GM18526 (cell line): ENCODE results near the gene NTM.

Source experiments
- POLR2A ChIP-seq: IDR thresholded peaks from 3 replicates; pipeline ENCODE4 v1.6.1; 2011; ENCODE audit not compliant: insufficient read length; ENCODE audit errors: extremely low read depth

The NTM gene

DNA sequence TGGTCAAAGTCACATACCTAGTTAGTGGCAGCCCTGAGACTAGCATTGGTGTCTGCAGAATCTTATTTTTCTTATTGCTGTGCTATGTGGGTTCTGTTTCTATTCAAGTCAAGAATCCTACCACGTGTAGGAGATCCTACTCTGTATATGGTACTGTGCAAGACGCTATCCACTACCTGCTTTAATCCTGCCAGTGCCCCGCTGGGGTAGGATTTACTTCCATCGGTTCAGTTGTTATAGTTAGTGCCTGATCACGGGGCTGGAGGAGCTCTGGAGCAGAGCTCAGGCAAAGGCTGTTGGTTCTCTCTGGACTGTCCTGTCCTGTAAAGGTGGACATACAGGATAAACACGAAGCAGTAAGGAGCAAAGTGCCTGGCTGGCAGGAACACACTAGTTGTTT, 167.9 kb downstream of the NTM start:
- TF ChIP-seq POLR2A = no peak

DNA sequence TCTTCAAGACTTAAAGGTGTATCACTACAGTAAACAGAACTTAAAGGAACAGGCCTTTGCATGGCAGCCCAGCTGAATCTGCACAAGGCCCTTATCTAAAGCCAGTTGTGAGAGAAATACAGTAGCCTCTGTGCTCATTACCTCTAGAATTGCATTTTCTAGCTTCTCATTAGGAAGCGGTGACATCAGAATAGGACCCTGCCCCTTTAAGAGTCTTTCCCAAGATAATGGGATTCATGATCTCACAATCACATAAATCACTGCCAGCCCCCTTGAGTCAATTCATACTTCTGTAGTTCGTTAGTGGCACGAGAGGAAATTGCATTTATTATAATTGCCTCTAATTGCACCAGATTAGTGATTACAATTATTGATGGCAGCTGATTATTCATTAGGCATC, 170.3 kb downstream of the NTM start:
- TF ChIP-seq POLR2A = no peak

DNA sequence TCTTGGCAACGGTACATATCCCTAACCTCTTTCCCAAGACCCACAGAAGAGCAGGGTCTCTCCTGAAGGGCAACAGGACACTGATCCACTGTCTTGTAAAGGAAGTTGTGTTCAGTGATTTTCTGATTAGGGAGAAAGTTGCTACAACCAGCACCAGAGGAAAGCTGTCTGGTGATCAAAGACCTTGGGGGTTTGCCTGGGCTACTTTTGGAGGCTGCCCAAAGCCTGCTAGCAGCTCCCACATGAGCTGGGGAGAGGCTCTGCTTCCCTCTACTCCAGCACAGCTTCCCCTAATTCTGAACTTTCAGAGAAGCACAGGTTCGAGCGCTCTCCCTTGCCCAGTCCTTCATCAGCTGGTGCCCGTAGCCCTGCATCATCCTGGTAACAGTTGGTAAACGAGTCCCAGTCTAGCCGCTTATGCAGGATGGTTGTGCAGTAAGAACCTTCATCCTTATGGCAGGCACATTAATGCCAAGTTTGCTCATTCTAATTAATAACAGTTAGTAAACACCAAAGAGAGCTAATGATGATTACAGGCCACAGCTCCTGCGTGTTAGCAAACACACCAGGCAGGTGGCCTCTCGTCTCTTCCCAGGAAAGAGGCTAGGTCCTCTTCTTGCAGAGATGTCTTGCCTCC, 173.1 kb downstream of the NTM start:
- TF ChIP-seq POLR2A = no peak

DNA sequence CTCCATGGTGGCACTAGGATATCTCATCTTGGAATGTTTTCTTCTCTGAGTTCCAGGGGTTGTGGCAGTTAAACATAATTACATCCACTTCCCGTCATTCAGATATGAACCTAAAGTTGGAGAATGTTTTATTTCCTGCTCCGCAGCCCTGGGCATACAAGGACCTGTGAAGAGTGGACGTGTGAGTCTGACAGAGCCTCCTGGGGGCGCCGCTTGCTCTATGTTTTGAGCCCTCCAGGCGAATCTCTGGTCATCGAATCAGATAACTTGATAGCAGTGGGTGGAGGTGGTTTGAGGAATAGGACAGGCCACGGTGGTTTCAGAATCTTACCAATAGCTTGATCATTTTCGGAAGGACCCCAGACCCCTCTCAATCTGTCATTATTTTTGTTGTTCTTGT, 174.2 kb downstream of the NTM start:
- no peak for TF ChIP-seq POLR2A

DNA sequence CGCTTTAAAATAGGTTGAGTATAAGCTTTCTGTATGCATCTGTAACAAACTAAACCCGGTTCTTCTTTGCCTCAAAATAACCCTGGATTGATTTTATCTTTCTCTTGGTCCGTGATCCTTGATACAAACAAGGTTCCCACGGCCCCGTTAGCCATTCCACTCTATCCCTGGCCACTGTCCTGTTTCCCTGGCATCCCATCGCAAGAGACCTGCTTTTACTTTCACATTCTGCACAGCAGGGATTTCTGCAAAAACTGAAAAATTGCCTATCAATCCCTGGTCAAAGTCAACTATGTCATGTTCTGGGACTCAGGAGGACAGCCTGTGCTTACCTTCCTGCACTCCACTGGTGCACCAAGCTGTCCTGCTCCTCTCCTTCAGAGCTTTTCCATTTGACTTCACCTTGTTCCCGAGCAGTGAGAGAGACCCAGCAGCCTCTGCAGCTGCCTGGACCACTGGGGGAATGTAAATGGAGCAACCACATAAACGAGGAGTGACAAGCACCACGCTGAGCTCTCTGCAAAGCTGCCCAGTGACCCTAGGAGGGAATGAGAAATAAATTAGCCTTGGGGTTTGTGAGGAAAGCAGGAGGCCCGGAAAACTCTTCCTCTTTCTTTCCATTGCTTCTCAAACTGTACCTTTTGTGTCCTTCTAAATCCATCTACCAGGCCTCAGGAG, 175.9 kb downstream of the NTM start:
- TF ChIP-seq POLR2A = no peak

DNA sequence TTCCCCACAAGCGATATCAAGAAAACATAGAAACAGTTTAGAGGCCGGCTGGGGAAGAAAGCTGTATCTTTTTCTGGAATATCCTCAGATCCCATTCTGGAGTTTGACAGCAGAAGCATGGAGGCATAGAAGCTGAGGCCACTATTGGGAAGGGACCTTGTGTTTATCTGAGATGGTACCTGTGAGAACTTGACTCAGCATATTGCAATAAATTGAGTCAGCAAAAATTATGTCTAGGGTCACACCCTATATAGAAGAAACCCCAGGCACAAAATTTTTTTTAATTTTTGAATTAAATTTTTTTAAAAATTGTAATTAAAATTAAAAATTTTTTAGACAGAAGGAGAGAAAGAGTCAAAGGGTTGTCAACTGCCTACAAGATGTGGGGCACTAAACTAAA, 178.7 kb downstream of the NTM start:
- TF ChIP-seq POLR2A = no peak

DNA sequence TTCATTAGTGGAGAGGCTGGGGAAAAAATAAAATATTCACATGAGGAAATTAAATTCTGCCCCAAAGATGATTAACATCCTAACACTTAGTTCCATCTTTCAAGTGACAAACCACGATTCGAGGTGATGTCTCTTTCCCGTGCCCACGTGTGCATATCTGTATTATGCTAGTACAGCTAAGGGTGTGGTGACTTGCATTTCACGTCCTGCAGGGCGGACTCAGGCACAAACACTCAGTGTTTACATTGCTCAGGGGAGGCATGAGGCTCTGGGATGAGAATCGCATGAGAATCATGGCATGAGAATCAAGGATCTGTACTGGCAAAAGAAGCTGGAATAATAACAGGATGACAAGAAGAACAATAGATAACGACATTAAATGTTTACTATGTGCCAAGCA, 179.4 kb downstream of the NTM start:
- TF ChIP-seq POLR2A = no peak

DNA sequence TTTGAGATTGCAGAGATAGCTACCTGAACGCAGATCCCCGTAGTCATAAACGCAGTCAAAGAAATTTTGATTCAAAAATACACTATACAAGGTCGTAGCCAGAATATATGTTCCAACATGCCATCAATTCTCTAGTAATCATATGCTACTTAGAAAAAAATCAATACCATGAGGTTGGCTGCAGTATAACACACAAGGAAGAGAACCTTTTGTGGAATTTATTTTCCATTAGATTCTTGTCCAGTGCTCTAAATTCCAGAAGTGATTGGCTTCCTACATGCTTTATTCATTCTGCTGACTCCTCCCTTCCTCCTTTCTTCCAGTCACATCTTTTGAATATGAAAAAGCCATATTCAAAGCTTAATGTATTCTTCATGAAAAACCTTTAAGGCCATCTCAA, 189.9 kb downstream of the NTM start:
- TF ChIP-seq POLR2A = no peak

DNA sequence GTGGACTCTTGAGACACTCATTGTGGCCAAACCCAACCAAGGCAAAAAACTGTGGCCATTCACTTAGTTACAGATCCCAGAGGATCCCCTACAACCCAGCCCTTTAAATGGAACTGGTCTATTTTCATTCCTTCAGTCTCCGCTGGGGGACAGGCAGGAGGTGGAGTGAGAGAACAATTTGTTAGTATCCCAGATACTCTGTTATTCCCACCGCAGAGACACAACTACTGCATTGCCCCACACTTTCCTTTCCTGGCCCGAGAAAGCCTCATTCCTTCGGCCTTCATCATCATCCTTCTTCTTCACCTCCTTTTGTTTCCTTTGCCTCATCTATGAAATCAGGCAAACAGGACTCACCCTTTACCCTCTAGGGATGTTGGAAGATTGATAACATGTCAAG, 191.1 kb downstream of the NTM start:
- TF ChIP-seq POLR2A = no peak

DNA sequence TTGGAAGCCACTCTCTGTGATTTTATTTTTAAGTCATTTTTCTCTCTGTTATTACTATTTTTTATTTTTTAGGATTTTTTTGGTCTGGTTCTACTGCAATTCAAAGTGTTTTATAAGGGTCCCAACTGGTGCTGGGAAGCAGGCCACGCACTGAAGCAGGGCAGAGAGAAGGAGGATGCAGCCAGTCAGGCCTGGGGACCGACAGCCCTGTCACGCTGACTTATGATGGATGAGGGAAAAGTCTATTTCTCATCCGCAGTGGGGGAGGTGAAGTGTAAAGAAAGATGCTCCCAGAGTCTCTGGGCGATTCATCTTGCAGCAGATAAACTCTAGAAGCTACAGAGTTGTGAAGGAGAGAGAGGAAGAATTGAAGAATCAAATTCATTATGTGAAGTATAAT, 191.6 kb downstream of the NTM start:
- TF ChIP-seq POLR2A = no peak

DNA sequence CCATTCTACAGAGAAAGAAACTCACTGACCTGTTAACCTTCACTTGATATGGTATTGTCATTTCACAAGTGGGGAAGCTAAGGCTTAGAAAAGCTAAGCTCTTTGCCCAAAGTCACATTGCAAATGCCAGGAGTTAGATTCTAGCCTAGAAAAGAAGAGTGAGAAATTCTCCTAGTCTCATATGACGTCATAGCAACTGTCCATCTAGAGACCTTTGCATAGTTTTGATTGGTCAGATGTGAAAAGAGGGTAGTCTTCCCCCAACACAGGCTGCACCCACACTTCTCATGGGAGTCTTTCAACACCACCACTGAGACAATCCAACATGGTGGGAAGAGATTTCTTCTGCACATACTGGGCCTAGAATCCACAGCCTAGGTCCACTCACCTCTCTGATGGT, 197.9 kb downstream of the NTM start:
- no peak for TF ChIP-seq POLR2A

DNA sequence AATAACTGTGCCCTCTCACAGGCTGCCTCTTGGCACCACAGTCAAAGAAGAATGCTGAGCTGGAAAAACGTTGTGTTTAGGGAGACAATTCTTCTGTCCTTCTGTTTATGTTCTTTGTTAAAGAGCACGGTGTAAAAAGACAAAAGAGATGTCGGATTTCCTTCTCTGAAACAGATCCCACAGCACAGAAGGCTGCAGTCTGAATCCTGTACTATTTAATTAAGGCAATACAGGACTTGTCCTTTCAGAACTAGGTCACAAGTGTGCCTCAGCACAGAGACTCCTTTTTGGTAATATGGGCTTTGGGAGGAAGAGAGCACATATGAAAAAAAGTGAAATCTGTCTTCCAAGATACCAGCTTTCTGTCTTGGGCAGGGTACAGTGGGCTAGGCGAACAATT, 201.2 kb downstream of the NTM start:
- no peak for TF ChIP-seq POLR2A

DNA sequence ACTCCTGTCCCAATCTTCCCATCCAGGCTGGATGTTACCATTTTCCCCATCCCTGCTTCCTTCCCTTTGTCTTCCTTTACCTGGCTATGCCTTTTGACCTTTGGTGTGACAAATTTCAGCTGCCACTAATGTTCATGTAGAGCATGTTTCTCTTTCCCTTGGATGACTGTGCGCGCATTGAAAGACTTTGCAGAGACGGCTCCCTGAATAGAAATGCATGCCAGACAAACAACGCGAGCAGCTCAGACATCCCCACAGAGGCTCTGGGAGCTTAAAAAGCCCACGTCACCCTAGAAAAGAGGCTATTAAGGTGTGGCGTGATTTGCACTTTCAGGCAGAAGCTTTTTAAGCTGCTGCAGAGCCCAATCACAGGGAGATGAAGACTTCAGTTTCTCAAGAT, 202.0 kb downstream of the NTM start:
- no peak for TF ChIP-seq POLR2A

DNA sequence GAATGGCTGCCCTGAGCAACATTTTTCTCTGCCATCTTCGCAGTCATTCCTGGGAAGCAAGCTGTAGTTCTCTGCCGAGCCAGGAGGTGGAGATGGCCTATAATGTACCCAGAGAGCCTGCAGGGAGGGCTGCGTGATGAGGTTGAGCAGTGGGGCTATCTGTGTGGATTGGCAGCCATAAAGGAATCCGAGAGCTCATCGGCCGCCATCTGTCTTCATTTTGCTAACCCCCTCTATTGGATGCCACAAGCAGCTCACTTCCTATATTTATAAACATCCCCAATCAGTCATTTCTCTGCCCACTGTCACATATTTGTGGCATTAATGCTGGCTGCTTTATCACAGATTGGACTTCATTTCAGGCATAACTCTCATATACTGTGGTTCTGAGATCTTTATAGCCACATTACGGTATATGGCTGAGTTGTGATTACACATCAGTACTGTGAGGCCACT, 209.5 kb downstream of the NTM start:
- no peak for TF ChIP-seq POLR2A

DNA sequence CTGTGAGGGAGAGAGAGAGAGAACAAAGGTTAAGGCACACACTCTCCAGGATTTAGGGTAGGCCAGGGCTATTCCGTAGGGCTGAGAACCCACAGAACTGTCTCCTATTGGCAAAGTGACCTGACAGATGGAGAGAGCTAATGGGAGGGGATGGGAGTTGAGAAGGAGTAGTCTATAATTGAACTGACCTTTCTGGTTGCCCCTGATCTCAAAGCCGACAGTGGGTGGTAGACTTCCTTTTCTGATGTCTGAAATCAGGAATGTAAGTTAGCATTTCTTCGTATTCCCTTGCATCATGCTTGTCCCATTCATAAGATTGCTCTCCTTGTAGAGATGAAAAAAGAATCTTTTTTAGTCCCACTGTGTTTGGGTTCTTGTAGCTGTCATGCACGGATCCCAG, 210.1 kb downstream of the NTM start:
- TF ChIP-seq POLR2A = no peak

DNA sequence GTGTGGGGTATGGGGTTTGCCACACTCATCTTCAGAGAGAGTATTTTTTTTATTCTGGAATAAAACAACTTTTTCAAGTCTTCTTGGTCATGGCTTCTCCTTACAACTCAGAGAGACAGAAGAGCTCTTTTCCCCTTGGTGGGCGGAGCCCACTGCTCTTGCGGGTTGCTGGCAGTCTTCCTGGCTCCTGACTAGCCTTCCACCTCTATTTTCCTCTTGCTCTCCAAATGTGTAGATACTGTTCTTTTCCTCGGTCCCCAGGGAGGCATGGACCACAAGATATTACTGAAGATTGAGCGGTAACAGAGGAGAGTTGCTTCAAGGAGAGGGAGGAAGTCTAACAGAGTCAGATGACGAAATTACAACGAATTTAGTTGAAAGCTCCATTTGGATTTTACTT, 210.6 kb downstream of the NTM start:
- TF ChIP-seq POLR2A = no peak

DNA sequence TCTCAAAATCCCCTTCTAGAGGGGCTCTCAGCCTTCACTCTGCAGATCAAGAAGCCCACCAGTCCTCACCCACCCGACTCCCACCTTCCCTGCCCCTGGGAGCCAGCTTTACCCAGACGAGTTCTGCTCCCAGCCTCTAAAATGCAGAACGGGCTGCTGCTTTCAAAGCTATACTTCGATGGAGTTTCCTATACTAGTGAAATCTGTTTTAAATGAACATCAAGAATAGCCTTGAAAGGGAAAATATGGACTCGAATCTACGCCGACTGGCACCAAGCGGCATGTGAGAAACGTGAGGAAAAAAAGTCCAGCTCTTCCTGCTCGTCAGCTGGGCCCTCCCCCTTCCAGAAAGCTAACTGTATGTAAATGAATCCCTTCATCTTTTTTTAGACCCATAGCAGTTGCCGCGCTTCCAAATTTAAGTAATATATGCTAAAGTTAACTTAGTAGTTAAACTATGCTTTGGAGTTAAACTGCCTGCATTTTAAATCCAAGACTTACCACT, 211.7 kb downstream of the NTM start:
- TF ChIP-seq POLR2A = no peak
